HEK293T (cell line): ENCODE measurements around the gene NFIA.
"Not testable (repeated sequence)": the region's sequence is repeated elsewhere in the genome, so short reads cannot be mapped to it uniquely, and the experiment has no call there.

Experiments
- CTCF ChIA-PET: fragments of 350-600 bp; formaldehyde crosslinking; extraction: SDS; loops from one replicate; lab custom pipeline; 2021; ENCODE audit warnings: antibody characterized with exemption, inconsistent platforms; lab: Yijun Ruan, JAX
- POLR2A ChIA-PET: fragments of 350-600 bp; formaldehyde crosslinking; extraction: SDS; loops from one replicate; lab custom pipeline; 2020; ENCODE audit warnings: antibody characterized with exemption, inconsistent platforms; lab: Yijun Ruan, JAX
- DNase-seq: peaks from one replicate; pipeline ENCODE4 v3.0.0; 2012; ENCODE audit warnings: mixed read lengths; ENCODE audit errors: extremely low spot score
- ARNT ChIP-seq: fragments of 450-650 bp; IDR thresholded peaks from 2 replicates; pipeline ENCODE4 v1.6.1; 2017; ENCODE audit warnings: mild to moderate bottlenecking
- BHLHE40 ChIP-seq: fragments of 450-650 bp; IDR thresholded peaks from 2 replicates; pipeline ENCODE4 v1.6.1; 2016; ENCODE audit warnings: mild to moderate bottlenecking, moderate library complexity, borderline replicate concordance
- CTBP1 ChIP-seq: fragments of 450-650 bp; IDR thresholded peaks from 2 replicates; pipeline ENCODE4 v1.6.1; 2016; ENCODE audit warnings: borderline replicate concordance
- ELF4 ChIP-seq: fragments of 450-650 bp; IDR thresholded peaks from 2 replicates; pipeline ENCODE4 v1.6.1; 2017; ENCODE audit warnings: antibody characterized with exemption
- FOXA1 ChIP-seq: fragments of 450-650 bp; IDR thresholded peaks from 2 replicates; pipeline ENCODE4 v1.6.1; 2016; ENCODE audit warnings: mild to moderate bottlenecking
- FOXK2 ChIP-seq: fragments of 450-650 bp; IDR thresholded peaks from 2 replicates; pipeline ENCODE4 v1.6.1; 2016; ENCODE audit warnings: mild to moderate bottlenecking
- FOXM1 ChIP-seq: fragments of 450-650 bp; IDR thresholded peaks from 2 replicates; pipeline ENCODE4 v1.6.1; 2017; ENCODE audit warnings: mild to moderate bottlenecking, borderline replicate concordance
- HDGF ChIP-seq: fragments of 450-650 bp; IDR thresholded peaks from 2 replicates; pipeline ENCODE4 v1.6.1; 2017; ENCODE audit warnings: antibody characterized with exemption, borderline replicate concordance
- L3MBTL2 ChIP-seq: fragments of 450-650 bp; conservative IDR thresholded peaks from 2 replicates; pipeline ENCODE4 v1.6.1; 2016; ENCODE audit warnings: mild to moderate bottlenecking
- LEF1 ChIP-seq: fragments of 450-650 bp; IDR thresholded peaks from 2 replicates; pipeline ENCODE4 v1.6.1; 2017; ENCODE audit warnings: mild to moderate bottlenecking, borderline replicate concordance
- NFRKB ChIP-seq: fragments of 450-650 bp; IDR thresholded peaks from 2 replicates; pipeline ENCODE4 v1.6.1; 2016; ENCODE audit warnings: mild to moderate bottlenecking, moderate library complexity
- SP1 ChIP-seq: fragments of 450-650 bp; IDR thresholded peaks from 2 replicates; pipeline ENCODE4 v1.6.1; 2017
- SUZ12 ChIP-seq: fragments of 450-650 bp; IDR thresholded peaks from 2 replicates; pipeline ENCODE4 v1.6.1; 2016; ENCODE audit warnings: mild to moderate bottlenecking
- TARDBP ChIP-seq: fragments of 450-650 bp; IDR thresholded peaks from 2 replicates; pipeline ENCODE4 v1.6.1; 2016
- ZNF384 ChIP-seq: fragments of 450-650 bp; IDR thresholded peaks from 2 replicates; pipeline ENCODE4 v1.6.1; 2016
- TF ChIP-seq, protein P1 (sequence below): fragments of 450-650 bp; IDR thresholded peaks from 2 replicates; pipeline ENCODE4 v1.6.1; 2016

Gene NFIA

DNA sequence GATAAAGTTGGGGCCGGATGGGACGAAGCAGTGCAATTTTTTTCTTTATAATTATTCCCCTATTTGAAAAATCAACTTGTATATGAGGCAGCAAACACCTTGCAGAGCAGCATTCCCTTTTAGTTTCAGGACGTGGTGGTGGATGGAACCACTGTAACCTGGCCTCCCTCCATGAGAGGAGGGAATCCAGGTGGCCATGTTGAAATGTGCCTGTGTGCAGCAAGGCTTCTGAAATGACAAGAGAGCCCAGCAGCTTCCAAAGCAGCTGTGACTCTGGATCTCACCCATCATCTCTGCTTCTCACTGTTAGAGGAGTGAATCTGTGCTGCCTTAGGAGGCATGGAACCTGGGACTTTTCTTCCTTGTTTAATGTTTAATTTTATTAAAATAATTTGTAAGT, 42.3 kb downstream of the NFIA start:
- ChIA-PET POLR2A (interaction anchor here (1.7 kb wide), 1 partner anchor 42 kb away, joined by 5 read pairs; the partner anchor contains the start of gene NFIA), CTCF (interaction anchor here (0.6 kb wide), 1 partner anchor 15 kb away, joined by 4 read pairs; no protein-coding TSS in a partner anchor)
- DNase-seq: no peak
- TF ChIP-seq SUZ12 (no peak), BHLHE40 (no peak), ZNF384 (no peak), NFRKB (no peak), FOXM1 (no peak), ARNT (no peak), CTBP1 (no peak), FOXK2 (no peak), LEF1 (no peak), TARDBP (no peak), ELF4 (no peak)
- TF ChIP-seq, protein P1, sequence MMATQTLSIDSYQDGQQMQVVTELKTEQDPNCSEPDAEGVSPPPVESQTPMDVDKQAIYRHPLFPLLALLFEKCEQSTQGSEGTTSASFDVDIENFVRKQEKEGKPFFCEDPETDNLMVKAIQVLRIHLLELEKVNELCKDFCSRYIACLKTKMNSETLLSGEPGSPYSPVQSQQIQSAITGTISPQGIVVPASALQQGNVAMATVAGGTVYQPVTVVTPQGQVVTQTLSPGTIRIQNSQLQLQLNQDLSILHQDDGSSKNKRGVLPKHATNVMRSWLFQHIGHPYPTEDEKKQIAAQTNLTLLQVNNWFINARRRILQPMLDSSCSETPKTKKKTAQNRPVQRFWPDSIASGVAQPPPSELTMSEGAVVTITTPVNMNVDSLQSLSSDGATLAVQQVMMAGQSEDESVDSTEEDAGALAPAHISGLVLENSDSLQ: no peak

DNA sequence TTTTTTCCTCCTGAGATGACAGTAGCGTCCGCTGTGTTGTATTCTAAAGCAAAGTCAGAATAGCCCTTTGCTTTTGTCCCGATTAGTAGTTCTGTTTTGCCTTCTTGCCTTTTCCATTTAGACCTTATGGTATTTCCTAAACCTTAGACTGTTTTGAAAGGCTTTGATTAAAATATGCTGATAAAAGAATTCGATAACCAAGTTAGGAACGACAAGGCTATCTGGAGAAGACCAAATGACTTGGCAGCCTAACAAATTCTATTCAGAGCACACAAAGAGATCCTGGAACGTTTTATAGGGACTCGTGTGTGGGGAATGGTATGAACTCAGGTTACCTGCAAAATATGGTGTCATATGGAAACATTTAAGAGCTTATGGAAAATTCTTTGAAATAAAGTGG, 42.9 kb downstream of the NFIA start:
- POLR2A ChIA-PET: interaction anchor here (0.6 to 1.7 kb wide), 2 partner anchors 15 to 43 kb away, joined by 4 to 5 read pairs; partner anchors contain the start of gene NFIA
- DNase-seq: no peak
- TF ChIP-seq FOXM1 (no peak), CTBP1 (no peak), SP1 (no peak), SUZ12 (no peak), HDGF (no peak)
- CTCF ChIA-PET: interaction anchor here (0.7 kb wide), 1 partner anchor 45 kb away, joined by 3 read pairs; no protein-coding TSS in a partner anchor

DNA sequence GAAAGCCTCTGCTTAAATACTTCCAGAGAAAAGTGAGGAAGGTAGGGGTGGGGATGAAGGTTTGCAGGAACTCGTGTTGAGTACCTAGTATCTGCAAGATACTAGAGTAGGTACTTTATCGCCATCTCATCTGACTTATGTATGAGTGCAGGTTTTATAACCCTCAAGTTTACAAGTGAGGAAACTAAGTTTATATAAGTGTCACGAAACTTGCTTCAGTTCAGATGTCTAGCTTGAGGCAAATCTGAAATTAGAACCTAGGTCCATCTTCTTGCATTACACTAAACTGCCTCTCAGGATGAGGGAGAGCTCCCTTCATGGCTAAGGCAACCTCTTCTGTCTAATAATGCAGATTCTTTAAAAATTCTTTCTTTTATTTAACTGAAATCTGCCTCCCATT, 43.5 kb downstream of the NFIA start:
- DNase-seq: no peak
- CTCF ChIA-PET: interaction anchor here (0.7 kb wide), 1 partner anchor 45 kb away, joined by 3 read pairs; no protein-coding TSS in a partner anchor
- POLR2A ChIA-PET: interaction anchor here (0.6 to 1.7 kb wide), 2 partner anchors 14 to 44 kb away, joined by 4 to 5 read pairs; partner anchors contain the start of gene NFIA
- TF ChIP-seq ARNT (peak; percentile 75), HDGF (no peak)

DNA sequence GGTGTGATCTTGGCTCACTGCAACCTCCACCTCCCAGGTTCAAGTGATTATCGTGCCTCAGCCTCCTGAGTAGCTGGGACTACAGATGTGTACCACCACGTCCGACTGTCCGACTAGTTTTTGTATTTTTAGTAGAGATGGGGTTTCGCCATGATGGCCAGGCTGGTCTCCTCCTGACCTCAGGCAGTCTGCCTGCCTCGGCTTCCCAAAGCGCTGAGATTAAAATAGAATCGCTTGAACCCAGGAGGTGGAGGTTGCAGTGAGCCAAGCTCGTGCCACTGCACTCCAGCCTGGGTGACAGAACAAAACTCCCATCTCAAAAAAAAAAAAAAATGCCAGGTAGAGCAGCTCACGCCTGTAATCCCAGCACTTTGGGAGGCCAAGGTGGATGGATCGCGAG, 44.5 kb downstream of the NFIA start:
- POLR2A ChIA-PET, DNase-seq: not testable (repeated sequence)
- CTCF ChIA-PET: interaction anchor here (0.7 kb wide), 1 partner anchor 47 kb away, joined by 3 read pairs; no protein-coding TSS in a partner anchor

DNA sequence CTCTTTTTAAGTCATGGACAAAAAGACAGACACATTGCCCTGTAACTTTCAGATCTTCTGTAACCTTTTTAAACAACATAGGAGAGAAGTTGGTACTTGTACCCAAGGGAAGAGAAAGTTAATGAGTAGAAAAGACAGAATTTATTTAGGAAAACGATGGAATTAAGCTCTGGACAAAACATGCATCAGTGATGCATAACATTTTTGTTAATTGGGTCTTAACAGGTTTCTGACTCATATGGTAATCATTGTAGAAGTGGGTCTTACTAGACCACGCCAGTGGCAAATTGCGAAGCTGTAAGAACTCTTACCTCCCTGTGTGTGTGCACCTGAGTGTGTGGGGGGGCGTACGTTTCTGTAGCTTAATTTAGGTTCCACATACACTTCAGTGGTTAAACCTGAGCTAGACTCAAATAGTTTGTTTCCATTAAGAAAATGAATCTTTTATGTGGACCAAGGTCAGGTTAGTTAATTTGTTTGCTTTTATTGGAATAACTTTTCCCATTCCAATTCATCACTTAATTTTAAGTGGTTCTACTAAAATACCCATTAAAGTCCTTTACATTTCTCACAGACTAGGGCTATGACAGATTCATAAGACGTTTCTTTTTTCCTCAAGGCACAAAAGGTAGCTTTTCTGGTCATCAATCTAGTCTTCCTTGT, 48.1 kb downstream of the NFIA start:
- ChIA-PET CTCF (interaction anchor here (0.6 kb wide), 1 partner anchor 1577 kb away, joined by 3 read pairs; no protein-coding TSS in a partner anchor), POLR2A (no interaction called here)
- TF ChIP-seq TARDBP: no peak
- TF ChIP-seq ZNF384: no peak
- TF ChIP-seq SP1: no peak
- TF ChIP-seq L3MBTL2: no peak
- TF ChIP-seq FOXM1: no peak
- no peak for TF ChIP-seq CTBP1
- no peak for TF ChIP-seq LEF1
- no peak for TF ChIP-seq SUZ12
- TF ChIP-seq ARNT: no peak
- no peak for TF ChIP-seq BHLHE40
- no peak for TF ChIP-seq NFRKB
- no peak for TF ChIP-seq ELF4
- no peak for TF ChIP-seq FOXA1
- TF ChIP-seq FOXK2: no peak
- DNase-seq: no peak

DNA sequence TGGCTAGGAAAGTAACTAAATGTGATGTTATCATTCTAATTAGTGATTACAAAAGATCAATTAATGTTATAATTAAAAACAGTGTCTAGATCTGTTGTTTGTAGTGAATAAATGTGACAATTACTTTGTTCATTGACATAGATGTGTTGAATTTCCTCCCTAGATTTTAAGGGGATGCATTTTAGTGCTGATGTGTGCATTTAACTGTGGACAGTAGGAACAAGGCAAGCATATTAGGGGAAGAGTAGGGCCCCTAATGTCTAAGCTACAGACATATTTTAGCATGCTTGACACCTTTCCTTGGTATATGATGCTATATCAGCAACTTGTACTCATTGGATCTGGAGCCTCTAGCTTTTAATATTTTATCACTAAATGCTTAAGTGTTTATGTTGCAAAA, 48.9 kb downstream of the NFIA start:
- ChIA-PET POLR2A (interaction anchor here (1.1 kb wide), 1 partner anchor 10 kb away, joined by 5 read pairs; no protein-coding TSS in a partner anchor), CTCF (interaction anchor here (0.6 kb wide), 1 partner anchor 36 kb away, joined by 3 read pairs; no protein-coding TSS in a partner anchor)
- no peak for TF ChIP-seq SP1
- TF ChIP-seq ARNT: no peak
- no peak for TF ChIP-seq LEF1
- TF ChIP-seq FOXA1: no peak
- no peak for DNase-seq

DNA sequence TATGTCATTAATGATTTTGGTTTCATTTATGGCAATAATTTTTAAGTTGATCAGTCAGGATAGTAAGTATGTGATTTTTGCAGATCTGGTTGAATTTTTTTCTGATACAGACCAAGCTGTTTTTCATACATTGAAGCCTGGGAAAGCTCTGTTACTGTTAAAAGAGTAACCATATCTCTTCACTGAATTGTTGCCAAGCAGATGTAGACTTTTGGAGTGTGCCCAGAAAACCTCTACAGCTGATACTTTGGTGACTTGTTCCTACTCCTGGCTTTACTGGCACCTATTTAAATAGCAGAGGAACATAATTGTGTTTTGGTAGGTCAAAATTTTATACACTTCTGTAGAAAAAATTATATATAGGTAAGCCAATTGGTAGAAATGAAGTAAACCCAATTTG, 49.4 kb downstream of the NFIA start:
- POLR2A ChIA-PET: interaction anchor here (1.1 kb wide), 1 partner anchor 9 kb away, joined by 5 read pairs; no protein-coding TSS in a partner anchor
- TF ChIP-seq L3MBTL2 (no peak), SP1 (no peak), NFRKB (no peak), FOXK2 (no peak), FOXA1 (no peak), BHLHE40 (no peak), ARNT (no peak)
- TF ChIP-seq, protein P1: no peak
- CTCF ChIA-PET: no interaction called here
- no peak for DNase-seq

DNA sequence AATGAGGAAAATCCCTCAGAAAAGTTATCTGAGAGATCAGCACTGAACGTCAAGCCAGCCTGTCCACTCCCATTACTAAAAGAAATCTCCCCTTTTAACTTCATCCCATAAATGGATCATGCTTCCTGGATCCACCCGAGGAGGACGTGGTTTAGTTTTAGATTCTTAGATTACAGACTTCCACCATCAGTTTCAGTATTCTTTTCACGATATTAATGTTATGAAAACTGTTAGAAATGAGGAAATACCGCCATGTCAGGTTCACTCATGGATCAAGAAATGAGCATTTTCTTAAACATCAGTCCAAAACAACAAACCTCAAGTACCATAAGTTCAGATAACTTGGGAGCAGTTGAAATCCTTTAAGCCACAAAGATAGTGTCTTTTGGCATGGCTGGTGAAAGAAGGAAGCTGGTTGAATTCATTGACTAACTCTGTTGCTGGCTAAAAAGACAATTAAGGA, 49.8 kb downstream of the NFIA start:
- ChIA-PET CTCF (no interaction called here), POLR2A (interaction anchor here (1.1 kb wide), 1 partner anchor 9 kb away, joined by 5 read pairs; no protein-coding TSS in a partner anchor)
- DNase-seq: no peak
- TF ChIP-seq TARDBP (no peak), HDGF (no peak), CTBP1 (no peak), ARNT (no peak), SUZ12 (no peak), SP1 (no peak), ZNF384 (no peak), FOXK2 (no peak), FOXM1 (no peak), NFRKB (no peak), ELF4 (no peak), FOXA1 (no peak), LEF1 (no peak), L3MBTL2 (no peak), BHLHE40 (no peak)
- TF ChIP-seq, protein P1: no peak
